H1 (cell line): ENCODE data around the gene DIP2B.

Source experiments
- ATF3 ChIP-seq: IDR thresholded peaks from 2 replicates; pipeline ENCODE4 v1.6.1; 2011; ENCODE audit warnings: low read depth, mild to moderate bottlenecking, low read length; ENCODE audit not compliant: insufficient read depth
- BCL11A ChIP-seq, 2 experiments: IDR thresholded peaks; one replicate each; pipeline ENCODE4 v1.6.1; 2011; ENCODE audit warnings: low read depth in 2 of 2, low read length in 2 of 2, mild to moderate bottlenecking in 2 of 2
- CTCF ChIP-seq, 3 experiments: IDR thresholded peaks; 1 replicate in 2 of 3; 2 replicates in 1 of 3; pipeline versions ENCODE4 v1.5.1 to v1.6.1; 2011; ENCODE audit warnings: low read length in 3 of 3, mild to moderate bottlenecking in 3 of 3, inconsistent platforms in 2 of 3, low read depth in 1 of 3, moderate library complexity in 1 of 3; ENCODE audit not compliant: insufficient read depth in 1 of 3; ENCODE audit errors: control extremely low read depth in 1 of 3
- GABPA ChIP-seq: IDR thresholded peaks from 2 replicates; pipeline ENCODE4 v1.6.1; 2011; ENCODE audit warnings: mild to moderate bottlenecking, low read length, moderate library complexity, borderline replicate concordance; ENCODE audit not compliant: insufficient read depth
- HDAC2 ChIP-seq, 2 experiments: fragments of 300-600 bp in 1 of 2; sonication (generic) in 1 of 2; IDR thresholded peaks; 2 replicates each; pipeline ENCODE4 v1.6.1; 2011 to 2012; ENCODE audit warnings: low read depth in 2 of 2, low read length in 2 of 2, mild to moderate bottlenecking in 2 of 2, moderate library complexity in 2 of 2, borderline replicate concordance in 1 of 2, inconsistent platforms in 1 of 2
- POLR2A ChIP-seq, 2 experiments: IDR thresholded peaks; 1 replicate in 1 of 2; 2 replicates in 1 of 2; pipeline ENCODE4 v1.6.1; 2011; ENCODE audit warnings: low read depth in 2 of 2, low read length in 2 of 2, mild to moderate bottlenecking in 2 of 2; ENCODE audit errors: control extremely low read depth in 1 of 2
- RFX5 ChIP-seq: IDR thresholded peaks from 2 replicates; pipeline ENCODE4 v1.6.1; 2011; ENCODE audit warnings: low read depth, low read length, improper control_type of control experiment, borderline replicate concordance
- SRF ChIP-seq: IDR thresholded peaks from 2 replicates; pipeline ENCODE4 v1.6.1; 2011; ENCODE audit warnings: mild to moderate bottlenecking, low read depth, low read length, moderate library complexity
- TF ChIP-seq, protein P1 (sequence below): fragments of 300-600 bp; sonication (generic); IDR thresholded peaks from 2 replicates; pipeline ENCODE4 v1.7.1; 2012; ENCODE audit warnings: low read length, moderate library complexity, mild to moderate bottlenecking, inconsistent platforms; ENCODE audit not compliant: insufficient replicate concordance

- TF ChIP-seq, protein P1, sequence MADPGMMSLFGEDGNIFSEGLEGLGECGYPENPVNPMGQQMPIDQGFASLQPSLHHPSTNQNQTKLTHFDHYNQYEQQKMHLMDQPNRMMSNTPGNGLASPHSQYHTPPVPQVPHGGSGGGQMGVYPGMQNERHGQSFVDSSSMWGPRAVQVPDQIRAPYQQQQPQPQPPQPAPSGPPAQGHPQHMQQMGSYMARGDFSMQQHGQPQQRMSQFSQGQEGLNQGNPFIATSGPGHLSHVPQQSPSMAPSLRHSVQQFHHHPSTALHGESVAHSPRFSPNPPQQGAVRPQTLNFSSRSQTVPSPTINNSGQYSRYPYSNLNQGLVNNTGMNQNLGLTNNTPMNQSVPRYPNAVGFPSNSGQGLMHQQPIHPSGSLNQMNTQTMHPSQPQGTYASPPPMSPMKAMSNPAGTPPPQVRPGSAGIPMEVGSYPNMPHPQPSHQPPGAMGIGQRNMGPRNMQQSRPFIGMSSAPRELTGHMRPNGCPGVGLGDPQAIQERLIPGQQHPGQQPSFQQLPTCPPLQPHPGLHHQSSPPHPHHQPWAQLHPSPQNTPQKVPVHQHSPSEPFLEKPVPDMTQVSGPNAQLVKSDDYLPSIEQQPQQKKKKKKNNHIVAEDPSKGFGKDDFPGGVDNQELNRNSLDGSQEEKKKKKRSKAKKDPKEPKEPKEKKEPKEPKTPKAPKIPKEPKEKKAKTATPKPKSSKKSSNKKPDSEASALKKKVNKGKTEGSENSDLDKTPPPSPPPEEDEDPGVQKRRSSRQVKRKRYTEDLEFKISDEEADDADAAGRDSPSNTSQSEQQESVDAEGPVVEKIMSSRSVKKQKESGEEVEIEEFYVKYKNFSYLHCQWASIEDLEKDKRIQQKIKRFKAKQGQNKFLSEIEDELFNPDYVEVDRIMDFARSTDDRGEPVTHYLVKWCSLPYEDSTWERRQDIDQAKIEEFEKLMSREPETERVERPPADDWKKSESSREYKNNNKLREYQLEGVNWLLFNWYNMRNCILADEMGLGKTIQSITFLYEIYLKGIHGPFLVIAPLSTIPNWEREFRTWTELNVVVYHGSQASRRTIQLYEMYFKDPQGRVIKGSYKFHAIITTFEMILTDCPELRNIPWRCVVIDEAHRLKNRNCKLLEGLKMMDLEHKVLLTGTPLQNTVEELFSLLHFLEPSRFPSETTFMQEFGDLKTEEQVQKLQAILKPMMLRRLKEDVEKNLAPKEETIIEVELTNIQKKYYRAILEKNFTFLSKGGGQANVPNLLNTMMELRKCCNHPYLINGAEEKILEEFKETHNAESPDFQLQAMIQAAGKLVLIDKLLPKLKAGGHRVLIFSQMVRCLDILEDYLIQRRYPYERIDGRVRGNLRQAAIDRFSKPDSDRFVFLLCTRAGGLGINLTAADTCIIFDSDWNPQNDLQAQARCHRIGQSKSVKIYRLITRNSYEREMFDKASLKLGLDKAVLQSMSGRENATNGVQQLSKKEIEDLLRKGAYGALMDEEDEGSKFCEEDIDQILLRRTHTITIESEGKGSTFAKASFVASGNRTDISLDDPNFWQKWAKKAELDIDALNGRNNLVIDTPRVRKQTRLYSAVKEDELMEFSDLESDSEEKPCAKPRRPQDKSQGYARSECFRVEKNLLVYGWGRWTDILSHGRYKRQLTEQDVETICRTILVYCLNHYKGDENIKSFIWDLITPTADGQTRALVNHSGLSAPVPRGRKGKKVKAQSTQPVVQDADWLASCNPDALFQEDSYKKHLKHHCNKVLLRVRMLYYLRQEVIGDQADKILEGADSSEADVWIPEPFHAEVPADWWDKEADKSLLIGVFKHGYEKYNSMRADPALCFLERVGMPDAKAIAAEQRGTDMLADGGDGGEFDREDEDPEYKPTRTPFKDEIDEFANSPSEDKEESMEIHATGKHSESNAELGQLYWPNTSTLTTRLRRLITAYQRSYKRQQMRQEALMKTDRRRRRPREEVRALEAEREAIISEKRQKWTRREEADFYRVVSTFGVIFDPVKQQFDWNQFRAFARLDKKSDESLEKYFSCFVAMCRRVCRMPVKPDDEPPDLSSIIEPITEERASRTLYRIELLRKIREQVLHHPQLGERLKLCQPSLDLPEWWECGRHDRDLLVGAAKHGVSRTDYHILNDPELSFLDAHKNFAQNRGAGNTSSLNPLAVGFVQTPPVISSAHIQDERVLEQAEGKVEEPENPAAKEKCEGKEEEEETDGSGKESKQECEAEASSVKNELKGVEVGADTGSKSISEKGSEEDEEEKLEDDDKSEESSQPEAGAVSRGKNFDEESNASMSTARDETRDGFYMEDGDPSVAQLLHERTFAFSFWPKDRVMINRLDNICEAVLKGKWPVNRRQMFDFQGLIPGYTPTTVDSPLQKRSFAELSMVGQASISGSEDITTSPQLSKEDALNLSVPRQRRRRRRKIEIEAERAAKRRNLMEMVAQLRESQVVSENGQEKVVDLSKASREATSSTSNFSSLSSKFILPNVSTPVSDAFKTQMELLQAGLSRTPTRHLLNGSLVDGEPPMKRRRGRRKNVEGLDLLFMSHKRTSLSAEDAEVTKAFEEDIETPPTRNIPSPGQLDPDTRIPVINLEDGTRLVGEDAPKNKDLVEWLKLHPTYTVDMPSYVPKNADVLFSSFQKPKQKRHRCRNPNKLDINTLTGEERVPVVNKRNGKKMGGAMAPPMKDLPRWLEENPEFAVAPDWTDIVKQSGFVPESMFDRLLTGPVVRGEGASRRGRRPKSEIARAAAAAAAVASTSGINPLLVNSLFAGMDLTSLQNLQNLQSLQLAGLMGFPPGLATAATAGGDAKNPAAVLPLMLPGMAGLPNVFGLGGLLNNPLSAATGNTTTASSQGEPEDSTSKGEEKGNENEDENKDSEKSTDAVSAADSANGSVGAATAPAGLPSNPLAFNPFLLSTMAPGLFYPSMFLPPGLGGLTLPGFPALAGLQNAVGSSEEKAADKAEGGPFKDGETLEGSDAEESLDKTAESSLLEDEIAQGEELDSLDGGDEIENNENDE: no peak
- no peak for TF ChIP-seq GABPA
- TF ChIP-seq CTCF (IDR thresholded peaks at IDR 0.05; ENCODE audit: control extremely low read depth in 1 of 3, insufficient read depth in 1 of 3, low read depth in 1 of 3, low read length in 3 of 3): no peak
- TF ChIP-seq POLR2A (IDR thresholded peaks at IDR 0.05; ENCODE audit: control extremely low read depth in 1 of 2, low read depth in 2 of 2, low read length in 2 of 2): no peak
- no peak for TF ChIP-seq SRF
- no peak for TF ChIP-seq RFX5
- TF ChIP-seq HDAC2 (IDR thresholded peaks at IDR 0.05; ENCODE audit: borderline replicate concordance in 1 of 2, low read depth in 2 of 2, low read length in 2 of 2): no peak
- TF ChIP-seq BCL11A (IDR thresholded peaks at IDR 0.05; ENCODE audit: low read depth in 2 of 2, low read length in 2 of 2): no peak
- no peak for TF ChIP-seq ATF3
These were observed 106.4 kb downstream of the DIP2B start for GRCh38 chr12:50611021-50611744.
